ENCODE measurements around the gene RETREG2. TPM values are rescaled to one million over a fixed set of nuclear protein-coding genes. Genes with fewer than 3 reads are reported as not detected.
A peak's percentile ranks its signal among the peaks of the same experiment; 100 is the strongest.

The RETREG2 gene
- total and polyA plus RNA-seq, 2 experiments from 2014 or later, result 13.2 to 41.8 TPM

DNA sequence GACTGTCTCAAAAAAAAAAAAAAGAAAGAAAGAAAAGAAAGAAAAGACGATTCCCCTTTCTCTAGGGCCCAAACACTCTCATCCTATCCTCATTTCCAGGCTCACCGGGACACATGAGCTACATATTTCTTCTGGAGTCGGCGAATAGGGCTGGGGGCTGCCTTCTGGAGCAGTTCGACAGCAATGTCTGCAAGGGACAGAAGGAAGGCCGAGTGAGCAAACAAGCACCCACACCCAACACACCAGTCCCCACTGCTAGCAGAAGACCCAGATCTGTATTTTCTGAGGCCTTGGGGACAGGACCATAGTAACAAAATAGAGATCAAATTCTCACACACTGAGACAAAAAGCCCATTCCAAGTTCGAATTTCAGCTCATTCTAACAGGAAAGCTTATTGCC lies 2.6 kb upstream of the RETREG2 start (continued):
- TF ChIP-seq JUNB (IDR thresholded peaks at IDR 0.05; ENCODE audit: unreplicated experiment), result no peak
- TF ChIP-seq ETS1 (IDR thresholded peaks at IDR 0.05), result no peak

DNA sequence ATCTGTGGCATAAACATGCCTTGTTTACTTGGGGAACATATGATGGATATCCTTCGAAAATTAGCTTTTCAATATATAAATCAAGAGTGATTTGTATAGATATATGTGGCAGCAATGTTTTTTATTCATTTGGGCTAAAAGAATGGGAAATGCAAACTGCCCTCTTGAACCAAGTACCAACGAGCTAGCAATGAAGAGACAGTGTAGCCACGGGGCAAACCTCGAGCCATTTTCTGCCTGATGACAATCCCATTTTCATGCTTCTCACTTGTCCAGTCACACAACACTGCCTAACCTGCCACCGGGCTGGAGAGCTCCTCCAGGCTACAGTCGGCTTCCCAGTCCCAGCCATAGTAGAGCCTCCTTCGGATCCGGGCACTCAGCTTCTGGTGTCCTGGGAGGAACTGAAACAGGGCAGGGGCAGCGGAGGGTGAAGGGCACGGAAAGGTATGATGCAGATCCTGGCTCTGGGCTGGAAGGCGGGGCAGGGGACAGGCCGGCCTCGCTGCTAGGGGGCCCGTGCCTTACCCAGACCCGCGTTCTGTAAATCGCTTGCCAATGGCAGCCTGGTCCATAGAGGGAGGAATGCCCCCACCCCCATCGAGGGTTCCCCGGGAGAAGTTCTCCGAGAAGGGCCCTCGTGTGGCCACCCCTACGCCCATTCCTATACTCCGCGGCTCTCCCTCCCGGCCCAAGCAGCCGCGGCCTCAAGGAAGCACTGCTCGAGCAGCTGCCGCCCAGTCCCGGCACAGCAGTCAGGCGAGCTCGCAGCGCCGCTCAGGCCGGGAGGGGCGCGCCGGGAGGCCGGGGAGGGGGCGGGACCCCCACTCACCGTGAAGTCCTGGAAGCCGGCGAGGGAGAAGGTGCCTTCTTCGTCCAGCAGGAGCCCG lies 1.9 kb upstream of the RETREG2 start:
- peaks cover 32% of the 10 kb centered on the region for H3K36me3 Mint-ChIP-seq (ENCODE audit: low read depth)
- TF ChIP-seq NANOG (IDR thresholded peaks at IDR 0.05; ENCODE audit: borderline replicate concordance), result no peak
- TF ChIP-seq JUNB (IDR thresholded peaks at IDR 0.05; ENCODE audit: unreplicated experiment), result no peak
- TF ChIP-seq EZH2 (IDR thresholded peaks at IDR 0.05; ENCODE audit: low read depth, unreplicated experiment), result no peak
- TF ChIP-seq ZNF114 (CRISPR knock-in tag; IDR thresholded peaks at IDR 0.05), result no peak
- TF ChIP-seq ZNF331 (CRISPR knock-in tag; IDR thresholded peaks at IDR 0.05; ENCODE audit: low read depth), result no peak
- TF ChIP-seq EZH2phosphoT487 (IDR thresholded peaks at IDR 0.05; ENCODE audit: unreplicated experiment), result no peak
- no peak for TF ChIP-seq CREB1 (CRISPR knock-in tag; IDR thresholded peaks at IDR 0.05; ENCODE audit: low read depth)
- TF ChIP-seq ETS1 (IDR thresholded peaks at IDR 0.05), result no peak
- TF ChIP-seq CTCF (conservative IDR thresholded peaks at IDR 0.05; ENCODE audit: low read depth in 2 of 2), result no peak
- Histone ChIP-seq H3K79me2 (replicated peaks; ENCODE audit: insufficient read depth) (peaks cover 7% of the 10 kb centered on the region), H3F3A (replicated peaks; ENCODE audit: low read depth) (peaks cover 20% of the 10 kb centered on the region), H3K27ac (ENCODE audit: low read depth) (peak overlapping the region; percentile 80; the same call in 1 of the 2 replicates), H2AFZ (peak overlapping the region; percentile 92), H3K36me3 (ENCODE audit: insufficient read depth) (no peaks in the 10 kb centered on the region), H3K27me3 (ENCODE audit: insufficient read depth) (no peaks in the 10 kb centered on the region), H4K20me1 (replicated peaks; ENCODE audit: insufficient read depth) (no peaks in the 10 kb centered on the region; the same call in 1 of the 2 replicates), H3K4me2 (peak overlapping the region; percentile 95), H3K4me1 (ENCODE audit: insufficient read depth) (peaks cover 13% of the 10 kb centered on the region), H3K9me2 (ENCODE audit: insufficient read depth) (no peaks in the 10 kb centered on the region), H3K4me3 (peak overlapping the region; percentile 71)
- no peak for DNase-seq (ENCODE audit: low spot score)
- no peak overlapping the region for H3K27ac Mint-ChIP-seq
- H3K4me3 Mint-ChIP-seq, result peak overlapping the region; percentile 90
- H3K9me3 Mint-ChIP-seq, result no peaks in the 10 kb centered on the region; the same call in 2 of the 3 replicates
- H3K4me1 Mint-ChIP-seq, result peaks cover 17% of the 10 kb centered on the region
- peak; percentile 71 for ATAC-seq
- peaks cover 18% of the 10 kb centered on the region for H3K27me3 Mint-ChIP-seq (ENCODE audit: insufficient read depth, low read depth, poor library complexity)

Measured in GM23338 (cell line).